ENCODE data around the gene TNNT1. TPM values are rescaled to one million over a fixed set of nuclear protein-coding genes. Genes with fewer than 3 reads are reported as not detected.

The TNNT1 gene, protein sequence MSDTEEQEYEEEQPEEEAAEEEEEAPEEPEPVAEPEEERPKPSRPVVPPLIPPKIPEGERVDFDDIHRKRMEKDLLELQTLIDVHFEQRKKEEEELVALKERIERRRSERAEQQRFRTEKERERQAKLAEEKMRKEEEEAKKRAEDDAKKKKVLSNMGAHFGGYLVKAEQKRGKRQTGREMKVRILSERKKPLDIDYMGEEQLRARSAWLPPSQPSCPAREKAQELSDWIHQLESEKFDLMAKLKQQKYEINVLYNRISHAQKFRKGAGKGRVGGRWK
- total RNA-seq: not detected in 2 replicates
- long read RNA-seq: 0 reads

DNA sequence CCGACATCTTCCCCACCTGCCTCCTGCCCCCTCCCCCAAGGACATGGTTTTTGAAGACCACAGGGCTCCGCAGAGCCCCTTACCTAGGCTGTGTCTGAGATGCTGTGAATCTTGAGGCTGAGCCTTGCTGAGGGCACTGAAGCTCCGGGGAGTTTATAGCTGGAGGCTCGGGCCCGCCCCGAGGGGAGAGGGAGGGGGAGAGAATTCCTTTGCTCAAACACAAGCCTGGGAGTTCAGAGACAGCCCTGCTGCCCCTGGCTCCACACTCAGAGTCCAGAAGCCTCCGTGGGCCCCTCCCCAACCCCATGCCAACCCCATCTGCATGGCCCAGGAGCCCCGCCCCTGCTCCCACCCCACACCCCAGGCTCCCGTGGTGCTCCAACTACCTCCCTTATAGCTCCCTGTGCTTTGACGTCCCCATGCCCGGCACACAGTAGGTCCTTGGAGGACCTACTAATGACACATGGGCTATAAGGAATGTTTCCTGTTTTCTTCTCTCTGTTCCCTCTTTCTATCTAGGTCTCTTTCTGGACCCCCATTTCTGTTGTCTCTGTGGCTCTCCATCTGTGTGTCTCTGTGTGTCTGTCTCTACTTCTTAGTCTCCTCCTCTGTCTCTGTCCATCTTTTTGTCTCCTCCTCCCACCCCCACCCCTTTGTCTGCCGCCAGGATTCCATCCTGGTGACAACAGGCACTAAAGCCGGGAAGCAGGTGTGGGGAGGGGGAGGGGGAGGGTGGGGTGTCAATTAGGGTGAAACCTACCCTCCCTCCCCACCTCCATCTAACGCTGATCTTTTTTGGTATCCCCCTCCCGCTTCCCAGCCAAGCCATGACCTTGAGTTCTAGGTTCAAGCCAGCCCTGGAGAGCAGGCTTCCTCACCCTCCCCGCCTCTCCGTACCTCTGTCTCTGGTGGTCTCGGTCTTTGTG lies at the start of gene TNNT1:
Gene TNNT1, minus strand, starts transcription at position 129 of the 926 bp plus-strand sequence. CDS start 2,049 bp downstream, outside the sequence.
- no peak for DNase-seq (ENCODE audit: extremely low spot score, unreplicated experiment)
- H3K27ac Mint-ChIP-seq (ENCODE audit: unreplicated experiment): no peak within 1 kb of the TSS
- TF ChIP-seq, protein P1, sequence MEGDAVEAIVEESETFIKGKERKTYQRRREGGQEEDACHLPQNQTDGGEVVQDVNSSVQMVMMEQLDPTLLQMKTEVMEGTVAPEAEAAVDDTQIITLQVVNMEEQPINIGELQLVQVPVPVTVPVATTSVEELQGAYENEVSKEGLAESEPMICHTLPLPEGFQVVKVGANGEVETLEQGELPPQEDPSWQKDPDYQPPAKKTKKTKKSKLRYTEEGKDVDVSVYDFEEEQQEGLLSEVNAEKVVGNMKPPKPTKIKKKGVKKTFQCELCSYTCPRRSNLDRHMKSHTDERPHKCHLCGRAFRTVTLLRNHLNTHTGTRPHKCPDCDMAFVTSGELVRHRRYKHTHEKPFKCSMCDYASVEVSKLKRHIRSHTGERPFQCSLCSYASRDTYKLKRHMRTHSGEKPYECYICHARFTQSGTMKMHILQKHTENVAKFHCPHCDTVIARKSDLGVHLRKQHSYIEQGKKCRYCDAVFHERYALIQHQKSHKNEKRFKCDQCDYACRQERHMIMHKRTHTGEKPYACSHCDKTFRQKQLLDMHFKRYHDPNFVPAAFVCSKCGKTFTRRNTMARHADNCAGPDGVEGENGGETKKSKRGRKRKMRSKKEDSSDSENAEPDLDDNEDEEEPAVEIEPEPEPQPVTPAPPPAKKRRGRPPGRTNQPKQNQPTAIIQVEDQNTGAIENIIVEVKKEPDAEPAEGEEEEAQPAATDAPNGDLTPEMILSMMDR (IDR thresholded peaks at IDR 0.05): no peak
- no peak within 1 kb of the TSS for H3K4me3 Mint-ChIP-seq (ENCODE audit: unreplicated experiment)
- peaks cover 2% of the 10 kb centered on the region for H3K4me1 Mint-ChIP-seq (ENCODE audit: unreplicated experiment)
- H3K27me3 Mint-ChIP-seq (ENCODE audit: unreplicated experiment): peaks cover 38% of the 10 kb centered on the region
- H3K9me3 Mint-ChIP-seq (ENCODE audit: unreplicated experiment): no peaks in the 10 kb centered on the region
- no peaks in the 10 kb centered on the region for H3K36me3 Mint-ChIP-seq (ENCODE audit: unreplicated experiment)

DNA sequence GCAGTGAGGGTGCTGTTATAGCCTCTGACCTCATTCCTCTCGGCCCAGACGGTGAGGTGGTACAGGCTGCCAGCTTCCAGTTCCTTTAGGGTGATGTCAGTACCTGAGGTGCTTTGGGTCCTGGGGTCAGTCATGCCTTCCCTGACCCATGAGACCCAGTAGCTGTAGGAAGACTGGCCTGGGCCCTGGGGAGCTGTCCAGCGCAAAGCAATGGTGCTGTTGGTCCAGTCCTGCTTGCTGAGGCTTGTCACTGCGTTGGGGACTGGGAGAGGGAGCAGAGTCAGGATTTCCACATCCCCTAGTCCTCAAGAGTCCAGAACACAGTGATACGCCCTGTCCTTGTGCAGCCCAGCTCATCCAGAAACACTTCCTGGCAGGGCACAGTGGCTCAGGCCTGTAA lies 49.6 kb upstream of the TNNT1 start:
- TF ChIP-seq, protein P1 (IDR thresholded peaks at IDR 0.05): no peak
- Mint-ChIP-seq H3K4me3 (ENCODE audit: unreplicated experiment) (no peak overlapping the region), H3K27ac (ENCODE audit: unreplicated experiment) (no peak overlapping the region), H3K9me3 (ENCODE audit: unreplicated experiment) (no peaks in the 10 kb centered on the region), H3K4me1 (ENCODE audit: unreplicated experiment) (no peaks in the 10 kb centered on the region), H3K27me3 (ENCODE audit: unreplicated experiment) (peaks cover 13% of the 10 kb centered on the region), H3K36me3 (ENCODE audit: unreplicated experiment) (no peaks in the 10 kb centered on the region)
- DNase-seq (ENCODE audit: extremely low spot score, unreplicated experiment): no peak

DNA sequence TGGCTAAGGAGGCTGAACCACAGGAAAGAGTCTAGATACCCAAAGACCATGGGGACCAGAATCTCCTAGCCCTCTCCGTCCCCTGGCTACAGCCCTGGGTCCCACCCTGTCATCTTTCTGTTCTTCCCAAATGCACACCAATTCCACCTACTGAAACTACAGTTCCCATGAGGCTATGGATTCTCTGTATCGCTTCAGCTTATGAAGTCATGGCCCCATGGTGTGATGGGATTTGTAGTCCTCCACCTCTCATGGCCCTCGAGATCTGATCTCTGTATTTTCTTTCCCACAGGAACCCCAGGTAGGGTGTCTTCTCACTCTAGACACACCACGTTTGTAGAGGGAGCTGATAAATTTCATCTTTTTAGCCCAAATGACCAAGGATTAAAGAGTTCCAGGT lies 48.5 kb upstream of the TNNT1 start:
- H3K4me1 Mint-ChIP-seq (ENCODE audit: unreplicated experiment): no peaks in the 10 kb centered on the region
- no peak overlapping the region for H3K27ac Mint-ChIP-seq (ENCODE audit: unreplicated experiment)
- no peaks in the 10 kb centered on the region for H3K36me3 Mint-ChIP-seq (ENCODE audit: unreplicated experiment)
- H3K4me3 Mint-ChIP-seq (ENCODE audit: unreplicated experiment): no peak overlapping the region
- no peaks in the 10 kb centered on the region for H3K9me3 Mint-ChIP-seq (ENCODE audit: unreplicated experiment)
- DNase-seq (ENCODE audit: extremely low spot score, unreplicated experiment): no peak
- TF ChIP-seq, protein P1 (IDR thresholded peaks at IDR 0.05): no peak
- peaks cover 13% of the 10 kb centered on the region for H3K27me3 Mint-ChIP-seq (ENCODE audit: unreplicated experiment)

DNA sequence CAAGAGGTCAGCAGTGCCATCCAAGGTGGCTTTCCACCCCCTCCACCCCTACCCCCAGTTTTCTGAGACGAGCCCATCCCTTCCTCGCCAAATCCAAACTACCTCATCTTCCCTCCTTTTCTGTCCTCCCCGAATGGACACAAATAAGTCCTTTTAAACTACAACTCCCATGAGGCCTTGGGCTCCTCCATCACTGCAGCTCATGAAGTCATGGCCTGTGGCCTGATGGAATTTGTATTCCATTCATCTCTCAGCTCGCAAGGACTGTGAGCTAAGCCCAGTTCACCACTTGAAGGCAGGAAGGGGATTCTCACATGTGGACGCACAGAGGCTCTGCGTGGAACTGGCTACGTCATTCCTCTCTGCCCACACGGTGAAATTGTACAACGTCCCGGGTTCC lies 47.8 kb upstream of the TNNT1 start:
- DNase-seq (ENCODE audit: extremely low spot score, unreplicated experiment): no peak
- no peaks in the 10 kb centered on the region for H3K36me3 Mint-ChIP-seq (ENCODE audit: unreplicated experiment)
- TF ChIP-seq, protein P1 (IDR thresholded peaks at IDR 0.05): no peak
- H3K9me3 Mint-ChIP-seq (ENCODE audit: unreplicated experiment): no peaks in the 10 kb centered on the region
- H3K4me1 Mint-ChIP-seq (ENCODE audit: unreplicated experiment): no peaks in the 10 kb centered on the region
- no peak overlapping the region for H3K4me3 Mint-ChIP-seq (ENCODE audit: unreplicated experiment)
- H3K27ac Mint-ChIP-seq (ENCODE audit: unreplicated experiment): no peak overlapping the region
- peaks cover 14% of the 10 kb centered on the region for H3K27me3 Mint-ChIP-seq (ENCODE audit: unreplicated experiment)

DNA sequence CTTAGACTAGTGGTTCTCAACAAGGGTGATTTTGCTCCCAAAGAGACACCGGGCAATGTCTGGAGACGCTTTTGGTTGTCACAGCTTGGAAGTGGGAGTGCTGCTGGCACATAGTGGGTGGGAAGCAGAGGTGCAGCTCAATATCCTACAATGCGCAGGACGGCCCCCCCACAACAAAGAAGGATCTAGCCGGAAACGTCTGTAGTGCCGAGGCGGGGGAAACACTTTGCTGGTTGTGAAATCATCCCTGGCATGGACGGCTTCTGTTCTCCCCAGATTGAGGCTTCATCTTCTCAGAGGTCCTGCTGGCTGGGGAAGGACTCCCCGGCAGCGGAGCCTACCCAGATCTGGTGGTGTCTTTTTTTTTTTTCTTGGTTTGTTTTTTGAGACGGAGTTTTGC lies 44.5 kb upstream of the TNNT1 start:
- Mint-ChIP-seq H3K9me3 (ENCODE audit: unreplicated experiment) (no peaks in the 10 kb centered on the region), H3K4me3 (ENCODE audit: unreplicated experiment) (no peak overlapping the region), H3K27ac (ENCODE audit: unreplicated experiment) (no peak overlapping the region), H3K36me3 (ENCODE audit: unreplicated experiment) (no peaks in the 10 kb centered on the region), H3K27me3 (ENCODE audit: unreplicated experiment) (peaks cover 4% of the 10 kb centered on the region), H3K4me1 (ENCODE audit: unreplicated experiment) (peaks cover 6% of the 10 kb centered on the region)
- TF ChIP-seq, protein P1 (IDR thresholded peaks at IDR 0.05): no peak
- DNase-seq (ENCODE audit: extremely low spot score, unreplicated experiment): no peak

Data from osteocyte (in vitro differentiated cells).